Fibroblast of the aortic adventitia (primary cell): ENCODE results near the gene HLA-B. TPM values are rescaled to one million over a fixed set of nuclear protein-coding genes. Genes with fewer than 3 reads are reported as not detected.

Source experiments
- DNase-seq: peaks from one replicate; pipeline ENCODE4 v3.0.0-alpha.2; 2010; ENCODE audit warnings: low read depth
- H3K4me3 ChIP-seq: 2 replicates; pipeline ENCODE4 v1.5.1; 2011; ENCODE audit warnings: low read depth, mild to moderate bottlenecking, control low read depth, low read length, moderate library complexity
- CTCF ChIP-seq: IDR thresholded peaks from 2 replicates; pipeline ENCODE4 v1.5.1; 2011; ENCODE audit warnings: mild to moderate bottlenecking, low read length, control low read depth, inconsistent platforms; ENCODE audit not compliant: insufficient read depth
- total RNA-seq: library from RNA; depleted of rRNA; stranded (reverse); fragments of >200 nt; gene quantifications from 2 replicates; pipeline ENCODE4 v1.2.3, GENCODE V29; 2012; ENCODE audit warnings: low replicate concordance

The HLA-B gene
- total RNA-seq, 1 donor = 84.2 TPM

- H3K4me3 ChIP-seq = peak overlapping the region; percentile 66
- DNase-seq = peak; percentile 1
- no peak for TF ChIP-seq CTCF
These were observed 598 bp downstream of the HLA-B start for GRCh38 chr6:31356216-31356945.

- peak overlapping the region; percentile 66 for H3K4me3 ChIP-seq
- no peak for TF ChIP-seq CTCF
- DNase-seq = no peak
These were observed 1.4 kb downstream of the HLA-B start for GRCh38 chr6:31355583-31355948.

- peak overlapping the region; percentile 66 for H3K4me3 ChIP-seq
- TF ChIP-seq CTCF = no peak
- DNase-seq = no peak
These were observed 2.0 kb downstream of the HLA-B start for GRCh38 chr6:31354864-31355582.

GRCh38 chr6:31354158-31354863 is 2.7 kb downstream of the HLA-B start:
- TF ChIP-seq CTCF = no peak
- no peak overlapping the region for H3K4me3 ChIP-seq
- DNase-seq = no peak

- H3K4me3 ChIP-seq = no peak overlapping the region
- TF ChIP-seq CTCF = no peak
- DNase-seq = no peak
These were observed 3.5 kb downstream of the HLA-B start for GRCh38 chr6:31353384-31353945.

- H3K4me3 ChIP-seq = no peak overlapping the region
- TF ChIP-seq CTCF = no peak
- no peak for DNase-seq
These were observed 4.1 kb downstream of the HLA-B start for GRCh38 chr6:31352683-31353383.
